GM18517 (cell line): Measurements from ENCODE around the gene ASIP.

ENCODE experiments used
- ATAC-seq: cut with Tn5 transposase; IDR thresholded peaks from one replicate; pipeline ENCODE4 v1.9.1; 2021; ENCODE audit warnings: mild to moderate bottlenecking, moderate library complexity; ENCODE audit not compliant: unreplicated experiment

The ASIP gene

DNA sequence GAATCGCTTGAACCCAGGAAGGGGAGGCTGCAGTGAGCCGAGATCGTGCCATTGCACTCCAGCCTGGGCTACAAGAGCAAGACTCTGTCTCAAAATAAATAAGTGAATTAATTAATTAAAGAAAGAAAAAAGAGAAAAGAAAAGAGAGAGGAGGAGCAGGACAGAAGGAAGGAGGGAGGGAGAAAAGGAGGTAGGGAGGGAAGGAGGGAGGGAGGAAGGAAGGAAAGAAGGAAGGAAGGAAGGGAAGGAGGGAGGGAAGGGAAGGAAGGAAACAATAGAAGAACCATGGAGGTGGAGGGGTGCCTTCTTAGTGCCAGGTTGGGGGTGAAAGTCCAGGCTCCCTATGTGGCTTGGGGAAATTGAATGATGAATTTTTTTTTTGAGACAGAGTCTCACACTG, 68.5 kb downstream of the ASIP start:
- no peak for ATAC-seq

DNA sequence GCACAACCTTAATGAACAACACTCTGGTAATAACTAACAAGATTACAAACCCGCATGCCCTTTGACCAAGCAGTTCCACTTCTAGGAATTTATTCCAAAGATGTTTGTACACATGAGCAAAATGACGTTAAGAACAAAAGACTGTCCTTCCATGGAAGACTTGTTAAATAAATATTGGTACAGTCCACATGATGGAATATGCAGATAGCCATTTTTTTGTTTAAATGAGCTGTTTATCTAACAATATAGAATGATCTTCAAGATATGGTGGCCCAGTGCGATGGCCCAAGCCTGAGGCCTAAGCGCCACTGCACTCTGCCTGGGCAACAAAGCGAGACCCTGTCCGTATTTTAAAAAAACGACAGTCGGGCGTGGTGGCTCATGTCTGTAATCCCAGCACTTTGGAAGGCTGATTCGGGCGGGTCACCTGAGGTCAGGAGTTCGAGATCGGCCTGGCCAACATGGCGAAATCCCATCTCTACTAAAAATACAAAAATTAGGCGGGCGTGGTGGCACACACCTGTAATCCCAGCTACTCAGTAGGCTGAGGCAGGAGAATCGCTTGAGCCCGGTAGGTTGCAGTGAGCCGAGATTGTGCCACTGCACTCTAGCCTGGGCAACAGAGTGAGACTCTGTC, 69.4 kb downstream of the ASIP start:
- ATAC-seq = no peak

- ATAC-seq = no peak
These were observed 70.1 kb downstream of the ASIP start for GRCh38 chr20:34311118-34312023.

GRCh38 chr20:34312024-34312460, 70.8 kb downstream of the ASIP start:
- no peak for ATAC-seq

DNA sequence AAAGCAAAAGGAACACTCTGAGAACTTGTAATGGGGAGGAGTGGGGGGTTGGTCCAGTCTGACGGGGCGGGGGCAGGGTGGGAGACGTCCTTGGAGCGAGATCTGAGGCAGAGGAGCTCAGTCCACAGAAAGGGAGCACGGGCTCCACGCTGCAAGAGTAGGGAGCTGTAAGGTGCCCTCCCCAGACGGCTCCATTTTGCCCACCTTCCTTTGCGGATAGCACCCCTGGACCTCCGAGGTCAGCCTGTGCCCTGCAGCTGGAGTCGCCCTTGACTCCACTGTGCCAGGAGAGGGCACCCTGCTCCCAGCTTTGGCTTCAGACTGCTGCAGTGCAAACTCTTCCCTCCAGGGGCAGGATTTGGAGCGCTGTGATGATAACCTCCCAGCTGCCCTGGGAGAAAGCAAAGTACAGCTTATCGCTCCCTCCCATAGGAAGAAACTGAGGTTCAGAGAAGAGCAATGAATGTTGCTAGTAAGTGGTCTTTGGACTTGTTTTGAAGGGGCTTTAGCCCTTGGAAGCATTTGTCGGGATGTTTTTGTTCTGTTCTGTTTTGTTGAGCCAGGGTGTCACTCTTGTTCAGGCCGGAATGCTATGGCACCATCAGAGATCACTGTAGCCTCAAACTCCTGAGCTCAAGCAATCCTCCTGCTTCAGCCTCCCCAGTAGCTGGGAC, 71.5 kb downstream of the ASIP start:
- ATAC-seq = no peak

GRCh38 chr20:34315236-34315635, 74.0 kb downstream of the ASIP start:
- ATAC-seq = no peak

DNA sequence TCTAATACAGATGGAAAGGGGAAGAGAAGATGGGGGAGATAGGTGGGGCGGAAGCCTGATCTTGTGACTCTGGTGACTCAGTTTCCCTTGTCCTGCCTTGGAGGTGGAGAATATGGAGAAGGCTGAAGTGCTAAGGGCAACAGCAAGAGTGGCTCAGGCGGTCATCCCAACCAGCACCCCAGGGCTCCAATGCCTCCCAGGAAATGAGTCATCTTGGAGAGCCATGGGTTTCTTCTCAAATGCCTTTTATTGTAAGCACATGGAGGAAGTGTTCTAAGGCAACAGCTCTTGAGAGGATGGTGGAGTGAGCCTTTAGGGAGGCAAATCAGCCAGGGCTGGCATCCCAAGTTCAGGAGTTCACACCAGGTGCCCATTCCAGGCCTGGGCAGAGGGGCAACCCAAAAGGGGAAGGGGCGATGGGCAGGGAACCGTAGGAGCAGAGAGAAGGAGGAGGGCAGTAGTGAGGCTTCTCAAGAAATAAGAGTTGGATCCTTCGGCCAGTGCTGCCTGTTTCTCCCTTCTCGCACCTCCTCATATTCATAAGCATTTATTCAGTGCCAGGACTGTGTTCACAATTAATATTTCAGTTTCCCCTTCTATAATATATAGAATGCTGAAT, 75.1 kb downstream of the ASIP start:
- no peak for ATAC-seq
